HepG2 (cell line): ENCODE measurements around the gene CCSER2. TPM values are rescaled to one million over a fixed set of nuclear protein-coding genes. Genes with fewer than 3 reads are reported as not detected.

Experiments
- CENPT ChIP-seq: sonication (generic); formaldehyde crosslinking; IDR thresholded peaks from 2 replicates; pipeline ENCODE4 v1.8.0; 2022; ENCODE audit warnings: low read depth, mild to moderate bottlenecking, moderate library complexity, missing genetic modification reagents
- DNMT3B ChIP-seq: conservative IDR thresholded peaks from 2 replicates; pipeline ENCODE4 v1.6.1; 2016; ENCODE audit warnings: missing biosample characterization, control low read depth
- FOXK1 ChIP-seq: sonication (generic); formaldehyde crosslinking; IDR thresholded peaks from 2 replicates; pipeline ENCODE4 v1.4.0; 2020; ENCODE audit warnings: low read depth, missing genetic modification reagents, borderline replicate concordance
- HBP1 ChIP-seq: IDR thresholded peaks from 2 replicates; pipeline ENCODE4 v1.6.1; 2016; ENCODE audit warnings: low read depth, control low read depth
- NR2C2 ChIP-seq: sonication (generic); formaldehyde crosslinking; IDR thresholded peaks from 2 replicates; pipeline ENCODE4 v1.4.0; 2020; ENCODE audit warnings: missing genetic modification reagents, mild to moderate bottlenecking, moderate library complexity, borderline replicate concordance
- ZBED4 ChIP-seq: sonication (generic); formaldehyde crosslinking; IDR thresholded peaks from 2 replicates; pipeline ENCODE4 v1.4.0; 2020; ENCODE audit warnings: missing genetic modification reagents, borderline replicate concordance
- ZGPAT ChIP-seq: IDR thresholded peaks from 2 replicates; pipeline ENCODE4 v1.6.1; 2016; ENCODE audit warnings: mild to moderate bottlenecking
- ZNF441 ChIP-seq: sonication (generic); formaldehyde crosslinking; IDR thresholded peaks from 2 replicates; pipeline ENCODE4 v1.7.0; 2021; ENCODE audit warnings: missing genetic modification reagents, borderline replicate concordance
- ZNF513 ChIP-seq: sonication (generic); formaldehyde crosslinking; conservative IDR thresholded peaks from 2 replicates; pipeline ENCODE4 v1.5.0; 2020; ENCODE audit warnings: missing genetic modification reagents
- ZNF577 ChIP-seq: sonication (generic); formaldehyde crosslinking; IDR thresholded peaks from 2 replicates; pipeline ENCODE4 v1.4.0; 2020; ENCODE audit warnings: mild to moderate bottlenecking, low read depth, missing genetic modification reagents, borderline replicate concordance
- polyA plus RNA-seq, 8 experiments: library from polyadenylated mRNA; depleted of rRNA in 3 of 8; stranded (reverse) in 7 of 8; unstranded in 1 of 8; fragments of >200 nt; fragmentation: Illumina TruSeq in 4 of 8; extraction: Trizol in 4 of 8; gene quantifications; 2 replicates each; pipeline versions ENCODE4 v1.2.1 to v1.2.3, GENCODE V29; 2011 to 2016; ENCODE audit warnings: low read depth in 4 of 8, missing spikeins in 1 of 8, mixed read lengths in 1 of 8; ENCODE audit not compliant: insufficient read depth in 1 of 8
- total RNA-seq, 5 experiments: library from RNA; depleted of rRNA; stranded (reverse); fragments of >200 nt; fragmentation: Illumina TruSeq; extraction: Trizol; gene quantifications; 2 replicates each; pipeline ENCODE4 v1.2.3, GENCODE V29; 2016; ENCODE audit warnings: low read depth in 1 of 5

The CCSER2 gene
- total and polyA plus RNA-seq, 2 of the 13 experiments (the other 11 are each of a cell fraction or from before 2014, with no cell fraction given): 13.3 to 17.2 TPM

- TF ChIP-seq ZNF513 (no peak), FOXK1 (CRISPR knock-in tag) (no peak), ZBED4 (CRISPR knock-in tag) (0 out of 2 replicates have a peak, but pooled peaks have one; percentile 60), CENPT (no peak), DNMT3B (CRISPR knock-in tag) (no peak), NR2C2 (CRISPR knock-in tag) (no peak), ZNF577 (CRISPR knock-in tag) (no peak), HBP1 (no peak), ZNF441 (CRISPR knock-in tag) (no peak), ZGPAT (CRISPR knock-in tag) (0 out of 2 replicates have a peak, but pooled peaks have one; percentile 27)
Measured at GRCh38 chr10:84540617-84541288, 212.4 kb downstream of the CCSER2 start (continued).
